Esophagus squamous epithelium (tissue), 4 donors: ENCODE results near the gene ABHD12B.
"Not testable (repeated sequence)": the region's sequence is repeated elsewhere in the genome, so short reads cannot be mapped to it uniquely, and the experiment has no call there.

ENCODE experiments used
- POLR2A ChIP-seq, 4 donors: fragments of 450-650 bp; IDR thresholded peaks; one replicate each; pipeline ENCODE4 v1.6.1; 2017; ENCODE audit warnings: antibody characterized with exemption in 4 of 4, mild to moderate bottlenecking in 4 of 4, moderate library complexity in 3 of 4
- TF ChIP-seq, protein P1 (sequence below), 6 experiments: fragments of 450-650 bp in 4 of 6; fragments of 200-600 bp in 2 of 6; sonication (generic) in 2 of 6; IDR thresholded peaks; one replicate each; pipeline ENCODE4 v1.5.1; 2016 to 2019; ENCODE audit warnings: antibody characterized with exemption in 6 of 6, mild to moderate bottlenecking in 4 of 6, moderate library complexity in 4 of 6

DNA sequence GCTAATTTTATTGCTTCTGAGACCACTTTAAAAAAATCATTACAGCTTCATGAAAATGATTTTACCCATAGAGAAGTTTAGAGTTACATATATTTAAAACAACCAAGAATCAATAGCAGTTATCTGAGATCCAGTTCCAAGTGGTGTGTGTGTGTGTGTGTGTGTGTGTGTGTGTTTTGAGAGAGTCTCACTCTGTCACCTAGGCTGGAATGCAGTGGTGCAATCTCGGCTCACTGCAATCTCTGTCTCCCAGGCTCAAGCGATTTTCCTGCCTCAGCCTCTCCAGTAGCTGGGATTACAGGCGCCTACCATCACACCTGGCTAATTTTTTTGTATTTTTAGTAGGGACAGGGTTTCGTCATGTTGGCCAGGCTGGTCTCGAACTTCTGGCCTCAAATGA, 47.7 kb downstream of the ABHD12B start:
- not testable (repeated sequence) for TF ChIP-seq POLR2A (IDR thresholded peaks at IDR 0.05)
- TF ChIP-seq, protein P1, sequence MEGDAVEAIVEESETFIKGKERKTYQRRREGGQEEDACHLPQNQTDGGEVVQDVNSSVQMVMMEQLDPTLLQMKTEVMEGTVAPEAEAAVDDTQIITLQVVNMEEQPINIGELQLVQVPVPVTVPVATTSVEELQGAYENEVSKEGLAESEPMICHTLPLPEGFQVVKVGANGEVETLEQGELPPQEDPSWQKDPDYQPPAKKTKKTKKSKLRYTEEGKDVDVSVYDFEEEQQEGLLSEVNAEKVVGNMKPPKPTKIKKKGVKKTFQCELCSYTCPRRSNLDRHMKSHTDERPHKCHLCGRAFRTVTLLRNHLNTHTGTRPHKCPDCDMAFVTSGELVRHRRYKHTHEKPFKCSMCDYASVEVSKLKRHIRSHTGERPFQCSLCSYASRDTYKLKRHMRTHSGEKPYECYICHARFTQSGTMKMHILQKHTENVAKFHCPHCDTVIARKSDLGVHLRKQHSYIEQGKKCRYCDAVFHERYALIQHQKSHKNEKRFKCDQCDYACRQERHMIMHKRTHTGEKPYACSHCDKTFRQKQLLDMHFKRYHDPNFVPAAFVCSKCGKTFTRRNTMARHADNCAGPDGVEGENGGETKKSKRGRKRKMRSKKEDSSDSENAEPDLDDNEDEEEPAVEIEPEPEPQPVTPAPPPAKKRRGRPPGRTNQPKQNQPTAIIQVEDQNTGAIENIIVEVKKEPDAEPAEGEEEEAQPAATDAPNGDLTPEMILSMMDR (IDR thresholded peaks at IDR 0.05) = not testable (repeated sequence)
